ENCODE data around the gene NANOG. TPM values are rescaled to one million over a fixed set of nuclear protein-coding genes. Genes with fewer than 3 reads are reported as not detected.

Gene NANOG
- polyA plus RNA-seq, 2 of the 4 experiments (the other 2 are of a cell fraction): not detected

DNA sequence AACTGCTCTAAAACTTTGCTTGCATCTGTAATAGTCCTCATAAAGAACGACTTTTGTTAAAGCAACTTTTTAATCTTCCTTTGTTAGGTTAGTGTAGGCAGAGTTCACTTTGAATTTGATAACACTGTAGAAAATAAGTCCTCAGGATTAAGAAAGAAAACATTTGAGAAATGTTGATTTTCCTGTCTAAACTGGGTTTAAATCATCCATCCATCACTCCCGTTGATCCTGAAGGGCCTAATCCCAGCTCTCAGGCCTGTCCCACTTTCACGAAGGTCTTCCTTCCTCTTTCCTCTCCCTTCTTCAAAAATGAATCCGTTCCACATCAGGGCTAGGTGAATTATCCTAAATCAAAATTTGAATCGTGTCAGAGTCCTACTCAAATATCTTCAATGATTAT, 46.6 kb downstream of the NANOG start:
- H3K9me3 ChIP-seq: no peaks in the 10 kb centered on the region
- no peak overlapping the region for H3K4me3 ChIP-seq
- no peak for ATAC-seq
- TF ChIP-seq JUN (IDR thresholded peaks at IDR 0.05) (no peak), ZSCAN20 (CRISPR knock-in tag; IDR thresholded peaks at IDR 0.05) (no peak), MYC (IDR thresholded peaks at IDR 0.05; ENCODE audit: borderline replicate concordance, low read length) (no peak), EP300 (IDR thresholded peaks at IDR 0.05) (no peak), TP53 (CRISPR knock-in tag; IDR thresholded peaks at IDR 0.05) (no peak), HDAC2 (IDR thresholded peaks at IDR 0.05) (no peak), FOSB (CRISPR knock-in tag; IDR thresholded peaks at IDR 0.05) (no peak), KDM1A (IDR thresholded peaks at IDR 0.05; ENCODE audit: low read depth) (no peak), KDM5A (IDR thresholded peaks at IDR 0.05) (no peak), HEYL (CRISPR knock-in tag; IDR thresholded peaks at IDR 0.05) (no peak), SREBF2 (IDR thresholded peaks at IDR 0.05) (no peak), GATA3 (IDR thresholded peaks at IDR 0.05; ENCODE audit: borderline replicate concordance) (no peak), RAD21 (conservative IDR thresholded peaks at IDR 0.05 in 1 of 2, IDR thresholded peaks at IDR 0.05 in 1 of 2) (no peak), RNF2 (IDR thresholded peaks at IDR 0.05; ENCODE audit: borderline replicate concordance, low read depth) (no peak)
- TF ChIP-seq, protein P1, sequence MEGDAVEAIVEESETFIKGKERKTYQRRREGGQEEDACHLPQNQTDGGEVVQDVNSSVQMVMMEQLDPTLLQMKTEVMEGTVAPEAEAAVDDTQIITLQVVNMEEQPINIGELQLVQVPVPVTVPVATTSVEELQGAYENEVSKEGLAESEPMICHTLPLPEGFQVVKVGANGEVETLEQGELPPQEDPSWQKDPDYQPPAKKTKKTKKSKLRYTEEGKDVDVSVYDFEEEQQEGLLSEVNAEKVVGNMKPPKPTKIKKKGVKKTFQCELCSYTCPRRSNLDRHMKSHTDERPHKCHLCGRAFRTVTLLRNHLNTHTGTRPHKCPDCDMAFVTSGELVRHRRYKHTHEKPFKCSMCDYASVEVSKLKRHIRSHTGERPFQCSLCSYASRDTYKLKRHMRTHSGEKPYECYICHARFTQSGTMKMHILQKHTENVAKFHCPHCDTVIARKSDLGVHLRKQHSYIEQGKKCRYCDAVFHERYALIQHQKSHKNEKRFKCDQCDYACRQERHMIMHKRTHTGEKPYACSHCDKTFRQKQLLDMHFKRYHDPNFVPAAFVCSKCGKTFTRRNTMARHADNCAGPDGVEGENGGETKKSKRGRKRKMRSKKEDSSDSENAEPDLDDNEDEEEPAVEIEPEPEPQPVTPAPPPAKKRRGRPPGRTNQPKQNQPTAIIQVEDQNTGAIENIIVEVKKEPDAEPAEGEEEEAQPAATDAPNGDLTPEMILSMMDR (IDR thresholded peaks at IDR 0.05): no peak
- TF ChIP-seq, protein P2, sequence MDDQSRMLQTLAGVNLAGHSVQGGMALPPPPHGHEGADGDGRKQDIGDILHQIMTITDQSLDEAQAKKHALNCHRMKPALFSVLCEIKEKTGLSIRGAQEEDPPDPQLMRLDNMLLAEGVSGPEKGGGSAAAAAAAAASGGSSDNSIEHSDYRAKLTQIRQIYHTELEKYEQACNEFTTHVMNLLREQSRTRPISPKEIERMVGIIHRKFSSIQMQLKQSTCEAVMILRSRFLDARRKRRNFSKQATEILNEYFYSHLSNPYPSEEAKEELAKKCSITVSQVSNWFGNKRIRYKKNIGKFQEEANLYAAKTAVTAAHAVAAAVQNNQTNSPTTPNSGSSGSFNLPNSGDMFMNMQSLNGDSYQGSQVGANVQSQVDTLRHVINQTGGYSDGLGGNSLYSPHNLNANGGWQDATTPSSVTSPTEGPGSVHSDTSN (IDR thresholded peaks at IDR 0.05): no peak
- TF ChIP-seq, protein P3, sequence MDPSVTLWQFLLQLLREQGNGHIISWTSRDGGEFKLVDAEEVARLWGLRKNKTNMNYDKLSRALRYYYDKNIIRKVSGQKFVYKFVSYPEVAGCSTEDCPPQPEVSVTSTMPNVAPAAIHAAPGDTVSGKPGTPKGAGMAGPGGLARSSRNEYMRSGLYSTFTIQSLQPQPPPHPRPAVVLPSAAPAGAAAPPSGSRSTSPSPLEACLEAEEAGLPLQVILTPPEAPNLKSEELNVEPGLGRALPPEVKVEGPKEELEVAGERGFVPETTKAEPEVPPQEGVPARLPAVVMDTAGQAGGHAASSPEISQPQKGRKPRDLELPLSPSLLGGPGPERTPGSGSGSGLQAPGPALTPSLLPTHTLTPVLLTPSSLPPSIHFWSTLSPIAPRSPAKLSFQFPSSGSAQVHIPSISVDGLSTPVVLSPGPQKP (IDR thresholded peaks at IDR 0.05; ENCODE audit: low read depth, low read length): no peak
- H3K4me1 ChIP-seq: no peaks in the 10 kb centered on the region
- POLR2A ChIA-PET: no interaction called here
- CTCF ChIA-PET: interaction anchor here (0.6 to 0.7 kb wide), 3 partner anchors 59 to 195 kb away, joined by 3 to 4 read pairs (median 4); no protein-coding TSS in a partner anchor
- 50% methylated on average over 5 of the region's 5 CpGs for WGBS (ENCODE audit: missing lambda C conversion rate)
- DNase-seq (ENCODE audit: low read depth in 1 of 2, low spot score in 1 of 2): no peak
- FAIRE-seq: no peak
- H3K4me2 ChIP-seq: no peak overlapping the region
- H3K27ac ChIP-seq: no peak overlapping the region

DNA sequence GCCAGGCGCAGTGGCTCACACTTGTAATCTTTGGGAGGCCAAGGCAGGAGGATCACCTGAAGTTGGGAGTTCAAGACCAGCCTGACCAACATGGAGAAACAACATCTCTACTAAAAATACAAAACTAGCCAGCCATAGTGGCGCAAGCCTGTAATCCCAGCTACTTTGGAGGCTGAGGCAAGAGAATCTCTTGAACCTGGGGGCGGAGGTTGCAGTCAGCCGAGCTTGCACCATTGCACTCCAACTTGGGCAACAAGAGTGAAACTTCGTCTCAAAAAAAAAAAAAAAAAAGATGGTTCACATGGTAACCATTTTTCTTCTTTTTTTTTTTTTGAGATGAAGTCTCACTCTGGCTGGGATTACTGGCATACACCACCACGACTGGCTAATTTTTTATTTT, 48.2 kb downstream of the NANOG start:
- CTCF ChIA-PET: interaction anchor here (0.6 kb wide), 1 partner anchor 11 kb away, joined by 3 read pairs; no protein-coding TSS in a partner anchor
- no peak overlapping the region for H3K4me2 ChIP-seq
- POLR2A ChIA-PET: no interaction called here
- no peak overlapping the region for H3K27ac ChIP-seq
- DNase-seq (ENCODE audit: low read depth in 1 of 2, low spot score in 1 of 2) (no peak), ATAC-seq (no peak), FAIRE-seq (no peak)
- no peaks in the 10 kb centered on the region for H3K9me3 ChIP-seq
- TF ChIP-seq, protein P3 (IDR thresholded peaks at IDR 0.05; ENCODE audit: low read depth, low read length): no peak
- TF ChIP-seq MAFK (IDR thresholded peaks at IDR 0.05; ENCODE audit: partially characterized antibody) (no peak), ZSCAN20 (CRISPR knock-in tag; IDR thresholded peaks at IDR 0.05) (no peak), SMC3 (IDR thresholded peaks at IDR 0.05) (no peak), ZNF302 (CRISPR knock-in tag; IDR thresholded peaks at IDR 0.05) (no peak), KDM5A (IDR thresholded peaks at IDR 0.05) (no peak), CEBPB (IDR thresholded peaks at IDR 0.05) (no peak), NR3C1 (IDR thresholded peaks at IDR 0.05) (no peak), POLR2A (IDR thresholded peaks at IDR 0.05; ENCODE audit: low read length) (no peak), HEYL (CRISPR knock-in tag; IDR thresholded peaks at IDR 0.05) (no peak)
- TF ChIP-seq, protein P4, sequence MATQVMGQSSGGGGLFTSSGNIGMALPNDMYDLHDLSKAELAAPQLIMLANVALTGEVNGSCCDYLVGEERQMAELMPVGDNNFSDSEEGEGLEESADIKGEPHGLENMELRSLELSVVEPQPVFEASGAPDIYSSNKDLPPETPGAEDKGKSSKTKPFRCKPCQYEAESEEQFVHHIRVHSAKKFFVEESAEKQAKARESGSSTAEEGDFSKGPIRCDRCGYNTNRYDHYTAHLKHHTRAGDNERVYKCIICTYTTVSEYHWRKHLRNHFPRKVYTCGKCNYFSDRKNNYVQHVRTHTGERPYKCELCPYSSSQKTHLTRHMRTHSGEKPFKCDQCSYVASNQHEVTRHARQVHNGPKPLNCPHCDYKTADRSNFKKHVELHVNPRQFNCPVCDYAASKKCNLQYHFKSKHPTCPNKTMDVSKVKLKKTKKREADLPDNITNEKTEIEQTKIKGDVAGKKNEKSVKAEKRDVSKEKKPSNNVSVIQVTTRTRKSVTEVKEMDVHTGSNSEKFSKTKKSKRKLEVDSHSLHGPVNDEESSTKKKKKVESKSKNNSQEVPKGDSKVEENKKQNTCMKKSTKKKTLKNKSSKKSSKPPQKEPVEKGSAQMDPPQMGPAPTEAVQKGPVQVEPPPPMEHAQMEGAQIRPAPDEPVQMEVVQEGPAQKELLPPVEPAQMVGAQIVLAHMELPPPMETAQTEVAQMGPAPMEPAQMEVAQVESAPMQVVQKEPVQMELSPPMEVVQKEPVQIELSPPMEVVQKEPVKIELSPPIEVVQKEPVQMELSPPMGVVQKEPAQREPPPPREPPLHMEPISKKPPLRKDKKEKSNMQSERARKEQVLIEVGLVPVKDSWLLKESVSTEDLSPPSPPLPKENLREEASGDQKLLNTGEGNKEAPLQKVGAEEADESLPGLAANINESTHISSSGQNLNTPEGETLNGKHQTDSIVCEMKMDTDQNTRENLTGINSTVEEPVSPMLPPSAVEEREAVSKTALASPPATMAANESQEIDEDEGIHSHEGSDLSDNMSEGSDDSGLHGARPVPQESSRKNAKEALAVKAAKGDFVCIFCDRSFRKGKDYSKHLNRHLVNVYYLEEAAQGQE (IDR thresholded peaks at IDR 0.05): no peak
- TF ChIP-seq, protein P2 (IDR thresholded peaks at IDR 0.05): no peak
- TF ChIP-seq, protein P5, sequence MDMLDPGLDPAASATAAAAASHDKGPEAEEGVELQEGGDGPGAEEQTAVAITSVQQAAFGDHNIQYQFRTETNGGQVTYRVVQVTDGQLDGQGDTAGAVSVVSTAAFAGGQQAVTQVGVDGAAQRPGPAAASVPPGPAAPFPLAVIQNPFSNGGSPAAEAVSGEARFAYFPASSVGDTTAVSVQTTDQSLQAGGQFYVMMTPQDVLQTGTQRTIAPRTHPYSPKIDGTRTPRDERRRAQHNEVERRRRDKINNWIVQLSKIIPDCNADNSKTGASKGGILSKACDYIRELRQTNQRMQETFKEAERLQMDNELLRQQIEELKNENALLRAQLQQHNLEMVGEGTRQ (IDR thresholded peaks at IDR 0.05): no peak
- no peaks in the 10 kb centered on the region for H3K4me1 ChIP-seq
- 64% methylated on average over 6 of the region's 6 CpGs for WGBS (ENCODE audit: missing lambda C conversion rate)
- no peak overlapping the region for H3K4me3 ChIP-seq

Data from A549 (cell line).